Iris pigment epithelial cell (primary cell): Measurements from ENCODE around the gene TMEM258.
A peak's percentile ranks its signal among the peaks of the same experiment; 100 is the strongest.

ENCODE experiments used
- DNase-seq: peaks from one replicate; pipeline ENCODE4 v3.0.0-alpha.2; 2011; ENCODE audit warnings: low read depth

Gene TMEM258

DNA sequence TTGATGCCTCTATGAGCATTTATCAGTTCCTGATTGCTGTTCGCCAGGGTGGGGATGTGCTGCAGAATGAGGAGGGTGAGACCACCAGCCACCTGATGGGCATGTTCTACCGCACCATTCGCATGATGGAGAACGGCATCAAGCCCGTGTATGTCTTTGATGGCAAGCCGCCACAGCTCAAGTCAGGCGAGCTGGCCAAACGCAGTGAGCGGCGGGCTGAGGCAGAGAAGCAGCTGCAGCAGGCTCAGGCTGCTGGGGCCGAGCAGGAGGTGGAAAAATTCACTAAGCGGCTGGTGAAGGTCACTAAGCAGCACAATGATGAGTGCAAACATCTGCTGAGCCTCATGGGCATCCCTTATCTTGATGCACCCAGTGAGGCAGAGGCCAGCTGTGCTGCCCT, 3.1 kb upstream of the TMEM258 start:
- no peak for DNase-seq

DNA sequence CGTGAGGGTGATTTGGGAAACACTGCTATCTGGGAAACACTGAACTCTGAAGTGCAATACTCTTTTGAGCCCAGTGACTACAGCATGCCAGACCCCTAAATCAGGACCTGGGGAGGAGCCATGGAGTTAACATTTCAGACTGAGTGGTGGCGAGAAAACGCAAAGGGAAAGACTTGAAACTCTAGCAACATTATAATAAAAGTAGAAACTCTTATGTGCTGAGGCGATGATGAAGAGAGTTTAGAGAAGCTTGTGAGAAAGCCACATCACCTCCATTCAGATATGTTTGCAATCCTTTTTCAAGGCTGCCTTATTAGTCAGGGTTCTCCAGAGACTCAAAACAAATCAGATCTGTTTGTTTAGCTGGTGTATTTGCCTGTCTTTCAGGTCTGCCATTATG, 2.2 kb upstream of the TMEM258 start:
- no peak for DNase-seq

DNA sequence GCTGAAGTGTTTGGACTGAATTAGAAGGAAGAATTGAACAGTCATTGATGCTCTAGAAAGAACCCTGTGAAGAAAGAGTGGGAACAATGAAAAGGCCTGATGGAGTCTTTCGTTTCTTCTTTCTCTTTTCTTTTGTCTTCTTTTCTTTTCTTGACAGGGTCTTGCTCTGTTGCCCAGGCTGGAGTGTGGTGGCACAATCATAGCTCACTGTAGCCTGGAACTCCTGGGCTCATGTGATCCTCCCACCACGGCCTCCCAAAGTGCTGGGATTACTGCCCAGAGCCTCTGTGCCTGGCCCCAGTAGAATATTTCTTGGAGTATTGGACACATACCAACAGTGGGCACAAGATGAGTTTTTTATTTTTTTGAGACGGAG, 1.4 kb upstream of the TMEM258 start:
- DNase-seq: no peak

DNA sequence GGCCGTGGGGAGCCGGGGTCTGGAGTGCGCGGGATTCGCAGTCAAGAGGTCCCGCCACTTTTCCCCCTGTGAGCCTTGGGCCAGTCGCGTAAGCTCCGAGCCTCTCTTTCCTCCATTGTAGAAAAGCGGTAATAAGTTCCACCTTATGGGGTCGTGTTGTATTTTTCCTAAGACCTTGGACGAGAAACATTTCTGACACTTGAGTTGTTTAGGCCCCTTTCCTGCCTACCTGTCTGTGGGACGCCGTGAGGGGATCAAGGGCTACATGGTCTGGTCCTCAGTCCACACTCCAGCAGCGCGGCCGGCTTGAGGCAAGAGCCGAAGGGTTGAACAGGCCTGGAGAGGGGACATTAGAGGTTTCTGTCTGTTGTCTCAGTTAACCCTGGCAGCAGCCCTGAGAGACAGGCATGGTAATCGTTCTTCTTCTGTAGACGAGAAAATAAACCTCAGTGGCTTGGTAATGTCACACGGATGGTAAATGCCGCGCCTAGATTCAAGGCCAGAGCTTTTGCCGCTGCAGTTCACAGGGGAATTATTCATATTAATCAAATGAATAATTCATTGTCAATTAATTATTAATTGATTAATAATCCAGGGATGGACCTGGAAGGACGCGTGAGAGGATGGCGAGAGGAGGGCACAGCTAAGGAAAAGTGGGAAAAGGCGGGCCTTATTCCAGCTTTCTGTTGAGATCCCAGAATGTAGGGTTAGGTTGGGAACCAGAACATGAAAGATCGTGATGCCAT, 857 bp upstream of the TMEM258 start:
- DNase-seq: no peak

DNA sequence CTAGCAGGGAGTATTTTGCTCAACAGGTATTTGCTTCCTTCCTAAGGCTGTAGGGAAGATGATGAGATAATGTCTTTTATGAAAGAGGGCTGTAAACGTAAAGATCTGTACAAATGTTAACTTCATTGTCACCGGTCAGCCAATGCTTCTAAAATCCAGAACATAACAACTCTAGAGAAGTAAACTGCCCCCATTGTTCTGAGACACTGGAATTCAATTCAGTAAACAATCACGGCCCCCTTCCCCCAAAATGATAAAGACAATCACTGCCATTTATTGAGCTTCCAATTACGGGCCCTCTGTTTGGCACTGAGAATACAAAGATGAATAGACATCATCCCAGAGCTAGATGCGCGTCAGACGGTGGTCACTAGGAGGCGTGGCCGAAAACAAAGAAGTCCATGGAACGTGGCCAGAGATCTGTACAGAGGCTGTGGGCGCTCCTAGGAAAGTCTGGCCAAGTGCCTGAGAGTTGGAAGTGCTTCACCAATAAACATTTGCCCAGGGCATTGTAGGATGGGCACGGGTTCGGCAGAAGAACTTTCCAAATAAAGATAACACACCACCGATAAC, 576 bp downstream of the TMEM258 start:
- DNase-seq: peak; percentile 93

DNA sequence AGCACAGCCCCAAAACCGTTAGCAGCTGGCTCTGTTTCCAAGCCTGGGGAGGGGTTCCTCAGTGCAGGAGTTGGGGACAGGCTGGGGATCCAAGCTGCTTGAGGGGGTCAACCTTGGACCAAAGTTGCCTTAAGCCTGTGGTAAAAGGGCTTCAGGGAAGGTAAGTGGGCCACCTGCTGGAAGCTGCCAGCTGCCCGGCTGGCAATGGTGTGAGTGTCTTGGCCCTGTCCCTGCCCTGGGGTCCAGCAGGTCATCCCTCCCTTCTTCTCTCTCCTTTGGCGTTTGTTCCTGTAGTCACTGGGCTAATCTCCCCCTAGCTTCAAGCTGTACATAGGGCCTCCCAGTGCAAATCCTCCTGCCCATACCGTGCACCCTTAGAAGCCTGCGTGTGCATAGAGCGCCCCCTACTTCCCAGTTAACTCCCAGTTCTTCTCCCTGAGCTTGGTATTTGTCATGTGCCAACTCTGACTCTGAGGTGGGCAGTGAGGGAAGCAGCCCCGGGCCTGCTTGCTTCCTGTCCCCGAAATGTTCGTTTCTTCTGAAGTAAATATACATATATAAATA, 4.4 kb downstream of the TMEM258 start:
- peak; percentile 79 for DNase-seq

DNA sequence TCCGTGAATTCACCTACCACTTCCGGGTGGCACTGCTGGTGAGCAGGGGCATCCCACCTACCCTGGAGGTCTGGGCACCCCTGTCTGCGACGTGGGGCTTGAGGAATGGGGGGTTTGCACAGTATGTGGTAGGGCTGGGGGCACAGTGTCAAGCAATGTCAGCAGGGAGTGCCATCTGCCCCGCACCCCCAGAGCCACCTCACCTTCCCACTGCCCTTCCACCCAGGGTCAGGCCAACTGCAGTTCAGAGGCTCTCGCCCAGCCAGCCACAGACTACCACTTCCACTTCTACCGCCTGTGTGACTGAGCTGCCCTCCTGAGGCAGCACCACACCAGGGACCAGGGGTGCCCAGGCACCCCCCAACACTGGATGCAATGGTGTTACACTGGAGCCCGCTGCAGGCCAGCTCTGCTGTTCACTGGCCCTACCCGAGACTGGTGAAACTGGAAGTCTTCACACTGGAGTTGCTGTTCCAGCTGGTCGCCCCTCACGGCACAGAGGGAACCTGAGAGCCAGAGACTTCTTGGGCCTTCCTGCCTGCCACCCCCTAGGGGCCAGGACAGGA, 6.5 kb downstream of the TMEM258 start:
- DNase-seq: no peak

DNA sequence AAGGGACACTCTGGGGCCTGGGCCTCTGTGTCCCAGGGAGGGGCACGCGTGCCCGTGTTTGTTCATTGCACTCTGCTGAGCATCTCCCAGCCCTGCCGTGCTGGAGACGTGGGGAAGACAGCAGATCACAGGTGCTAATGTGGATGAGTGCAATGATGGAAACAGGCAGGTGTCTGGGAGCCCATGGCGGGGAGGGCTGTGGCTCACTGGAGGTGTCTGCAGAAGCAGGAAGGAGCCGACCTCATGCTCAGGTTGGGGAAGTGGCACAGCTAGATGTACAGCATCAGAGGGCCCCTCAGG, 7.9 kb downstream of the TMEM258 start:
- DNase-seq: no peak

DNA sequence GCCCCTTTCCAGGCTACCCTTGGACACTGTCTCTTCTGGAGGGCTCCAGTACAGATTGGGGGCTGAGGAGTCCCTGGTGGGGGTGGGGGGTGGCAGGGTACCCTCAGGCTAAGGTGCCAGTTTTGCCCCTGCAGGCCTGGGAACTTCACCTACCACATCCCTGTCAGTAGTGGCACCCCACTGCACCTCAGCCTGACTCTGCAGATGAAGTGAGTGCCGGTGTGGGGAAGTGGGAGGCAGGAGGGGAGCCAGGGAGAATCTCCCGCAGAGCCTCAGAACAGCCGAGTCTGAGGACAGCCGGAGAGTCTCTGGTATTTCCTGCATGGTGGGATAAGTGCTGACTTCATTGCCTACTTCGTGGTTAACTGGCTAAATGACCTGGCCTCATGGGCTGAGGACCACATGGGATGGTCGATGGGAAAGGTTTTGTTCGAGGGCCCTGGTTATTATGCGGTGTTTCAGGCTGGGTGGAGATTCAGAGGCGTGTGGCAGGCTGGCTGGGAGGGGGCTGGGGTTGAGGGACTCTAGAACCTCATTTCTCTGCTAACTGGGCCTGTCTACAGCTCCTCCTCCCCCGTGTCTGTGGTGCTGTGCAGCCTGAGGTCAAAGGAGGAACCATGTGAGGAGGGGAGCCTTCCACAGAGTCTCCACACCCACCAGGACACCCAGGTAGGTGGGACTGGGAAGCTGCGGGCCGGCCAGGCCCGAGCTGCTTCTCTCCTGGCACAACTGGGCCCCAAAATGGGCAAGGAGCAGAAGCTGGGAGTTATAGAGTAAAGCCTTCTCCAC, 8.5 kb downstream of the TMEM258 start:
- peak; percentile 86 for DNase-seq

DNA sequence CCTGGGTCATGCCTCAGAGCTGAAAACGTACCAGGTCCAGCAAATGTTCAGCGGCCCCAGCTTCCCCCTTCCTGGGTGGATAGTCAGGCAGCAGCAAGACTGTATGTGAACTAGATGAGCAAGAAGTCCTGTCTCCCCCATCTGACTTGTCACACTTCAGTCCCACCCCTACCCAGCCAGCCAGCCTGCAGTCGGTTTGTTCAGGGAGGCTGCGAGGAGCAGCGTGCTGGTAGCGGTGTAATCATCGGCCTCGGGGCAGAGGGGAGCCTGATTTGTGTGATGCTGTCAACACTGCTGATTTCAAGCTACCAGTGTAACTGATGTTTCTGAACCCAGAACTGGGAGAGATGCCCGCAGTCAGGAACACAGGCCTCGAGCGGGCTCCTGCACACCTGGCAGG, 9.6 kb downstream of the TMEM258 start:
- DNase-seq: no peak

DNA sequence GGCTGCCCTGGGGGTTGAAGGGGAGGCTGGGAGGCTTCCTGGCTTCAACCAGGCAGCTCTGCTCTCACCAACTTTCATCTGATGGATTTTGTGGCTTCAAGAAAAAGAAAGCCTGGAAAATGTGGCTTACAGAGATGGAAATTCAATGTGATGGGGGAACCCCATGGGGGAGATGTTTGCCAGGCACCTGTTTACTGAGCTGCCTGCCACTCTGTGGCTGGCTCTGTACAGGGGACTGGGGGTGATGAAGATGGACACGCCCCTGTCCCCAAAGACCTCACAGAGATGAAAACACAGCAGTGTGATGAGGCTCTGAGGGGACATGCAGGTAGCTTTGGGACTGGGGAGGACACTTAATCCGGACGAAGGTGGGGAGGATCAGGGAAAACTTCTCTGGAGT, 10.1 kb downstream of the TMEM258 start:
- DNase-seq: no peak

DNA sequence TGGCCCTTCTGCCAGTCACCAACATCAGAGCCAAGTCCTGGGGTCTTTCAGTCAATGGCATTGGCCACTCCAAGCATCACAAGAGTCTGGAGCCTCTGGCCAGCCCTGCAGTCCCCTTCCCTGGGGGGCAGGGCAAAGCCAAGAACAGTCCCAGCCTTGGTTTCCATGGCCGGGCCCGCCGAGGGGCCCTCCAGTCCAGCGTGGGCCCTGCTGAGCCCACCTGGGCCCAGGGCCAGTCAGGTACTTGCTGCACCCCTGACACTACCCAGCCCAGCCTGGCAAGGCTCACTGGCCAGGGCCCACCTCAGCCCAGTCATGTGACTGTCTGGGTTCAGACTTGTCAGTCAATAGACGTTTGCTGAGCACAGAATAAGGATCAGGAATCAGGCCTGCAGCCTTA, 10.8 kb downstream of the TMEM258 start:
- no peak for DNase-seq

DNA sequence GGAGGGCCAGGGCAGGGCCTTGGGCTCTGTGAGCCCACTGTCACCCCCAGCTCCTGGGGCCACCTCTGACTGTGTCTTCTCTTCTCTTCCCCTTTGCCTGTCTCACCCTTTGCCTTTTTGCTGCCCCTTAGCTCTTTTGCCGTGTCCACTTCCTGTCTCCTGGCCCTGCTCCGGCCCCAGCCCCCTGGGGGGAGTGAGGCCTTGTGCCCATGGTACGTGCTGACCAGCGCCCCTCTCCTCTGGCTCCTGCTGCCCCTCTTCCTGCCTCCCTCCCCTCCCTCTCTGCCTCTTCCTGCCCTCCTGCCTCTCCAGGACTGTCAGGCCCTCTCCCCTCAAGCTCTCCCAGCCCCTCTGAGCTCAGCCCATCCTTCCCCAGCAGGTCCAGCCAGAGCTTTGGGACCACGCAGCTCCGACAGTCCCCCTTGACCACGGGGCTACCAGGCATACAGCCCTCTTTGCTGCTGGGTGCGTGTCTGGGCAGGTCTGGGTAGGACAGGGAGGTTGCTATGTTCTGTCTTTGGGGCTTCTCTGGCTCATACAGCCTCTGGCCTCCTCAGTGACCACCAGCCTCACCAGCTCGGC, 11.7 kb downstream of the TMEM258 start:
- no peak for DNase-seq

DNA sequence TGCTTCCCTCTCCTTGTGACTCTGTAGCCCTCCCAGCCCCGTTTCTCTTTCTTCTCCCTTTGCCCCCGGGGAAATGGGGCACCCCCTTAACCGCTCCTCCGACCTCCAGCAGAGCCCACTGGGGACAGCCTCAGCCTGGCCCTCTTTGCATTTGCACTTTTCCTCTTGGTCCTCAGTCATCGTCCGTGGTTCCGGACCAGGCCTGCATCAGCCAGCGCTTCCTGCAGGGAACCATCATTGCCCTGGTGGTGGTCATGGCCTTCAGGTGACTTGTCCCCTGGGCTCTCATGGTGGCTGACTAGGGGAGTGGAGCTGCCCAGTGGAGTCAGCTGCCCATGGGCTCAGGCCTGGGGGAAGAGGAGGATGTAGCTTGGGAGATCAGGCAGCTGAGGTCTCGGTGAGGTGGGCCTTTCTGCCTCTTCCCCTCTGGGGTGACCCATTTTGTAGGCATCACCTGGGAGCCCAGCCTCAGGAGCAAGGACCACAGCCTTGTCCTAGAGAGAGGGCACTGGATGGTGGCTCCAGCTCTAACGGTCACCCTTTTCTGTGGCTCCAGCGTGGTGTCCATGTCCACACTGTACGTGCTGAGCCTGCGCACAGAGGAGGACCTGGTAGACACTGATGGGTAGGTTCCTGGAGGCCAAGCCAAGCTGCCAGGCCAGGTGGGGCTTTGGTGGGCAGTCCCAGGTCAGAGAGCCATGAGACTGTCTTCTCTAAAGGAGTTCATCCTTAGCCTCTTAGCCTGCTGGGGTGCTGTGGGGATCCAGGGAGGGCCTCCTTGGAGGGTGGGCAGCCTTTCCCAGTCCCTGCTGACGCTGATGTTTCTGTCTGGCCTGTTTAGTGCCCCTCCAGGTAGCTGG, 12.5 kb downstream of the TMEM258 start:
- DNase-seq: no peak

DNA sequence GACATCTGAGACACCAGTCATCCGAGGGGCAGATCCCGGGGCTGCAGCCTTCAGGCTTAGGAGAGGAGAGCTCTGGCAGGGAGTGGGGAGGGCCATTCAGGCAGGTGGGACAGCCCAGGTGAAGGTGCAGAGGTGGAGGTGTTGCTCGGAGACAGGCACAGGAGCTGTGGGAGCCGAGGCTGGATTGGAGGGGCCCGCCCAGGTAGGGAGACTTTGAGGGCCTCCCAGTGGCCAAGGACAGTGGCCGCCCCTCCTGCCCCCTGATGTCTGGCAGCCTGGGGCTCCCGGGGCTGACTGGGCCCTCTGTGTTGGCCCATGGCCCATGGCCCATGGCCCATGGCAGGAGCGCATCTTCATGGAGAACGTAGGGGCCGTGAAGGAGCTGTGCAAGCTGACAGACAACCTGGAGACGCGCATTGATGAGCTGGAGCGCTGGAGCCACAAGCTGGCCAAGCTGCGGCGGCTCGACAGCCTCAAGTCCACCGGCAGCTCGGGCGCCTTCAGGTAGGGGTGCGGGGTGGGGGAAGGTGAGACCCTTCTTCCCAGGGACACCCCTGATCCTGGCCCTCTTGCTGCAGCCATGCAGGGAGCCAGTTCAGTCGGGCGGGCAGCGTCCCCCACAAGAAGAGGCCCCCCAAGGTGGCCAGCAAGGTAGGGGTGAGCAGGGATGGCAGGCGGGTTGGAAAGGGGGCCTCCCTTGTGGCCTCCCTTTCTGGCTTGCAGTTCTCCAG, 13.3 kb downstream of the TMEM258 start:
- no peak for DNase-seq

DNA sequence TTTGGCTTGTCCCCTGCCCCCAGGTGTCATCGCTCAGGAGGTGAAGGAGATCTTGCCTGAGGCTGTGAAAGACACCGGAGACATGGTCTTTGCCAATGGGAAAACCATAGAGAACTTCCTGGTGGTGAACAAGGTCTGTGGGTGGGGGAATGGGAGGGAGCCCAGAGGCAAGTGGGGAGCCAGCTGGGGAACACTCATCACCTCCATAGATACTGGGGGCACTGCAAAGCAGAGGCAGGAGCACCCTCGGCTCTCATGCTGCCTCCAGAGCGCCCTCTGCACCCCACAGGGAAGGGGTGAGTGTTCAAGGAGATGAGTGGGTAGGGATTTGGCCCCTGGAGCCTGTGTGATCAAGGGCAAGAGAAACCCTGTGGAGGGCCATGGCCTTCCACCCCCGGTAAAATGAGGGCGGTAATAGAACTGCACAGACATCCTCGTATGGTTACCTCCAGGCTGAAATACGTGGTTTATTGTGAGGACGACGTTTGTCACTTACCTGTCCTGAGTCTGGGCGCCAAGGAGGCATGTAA, 14.0 kb downstream of the TMEM258 start:
- DNase-seq: no peak

DNA sequence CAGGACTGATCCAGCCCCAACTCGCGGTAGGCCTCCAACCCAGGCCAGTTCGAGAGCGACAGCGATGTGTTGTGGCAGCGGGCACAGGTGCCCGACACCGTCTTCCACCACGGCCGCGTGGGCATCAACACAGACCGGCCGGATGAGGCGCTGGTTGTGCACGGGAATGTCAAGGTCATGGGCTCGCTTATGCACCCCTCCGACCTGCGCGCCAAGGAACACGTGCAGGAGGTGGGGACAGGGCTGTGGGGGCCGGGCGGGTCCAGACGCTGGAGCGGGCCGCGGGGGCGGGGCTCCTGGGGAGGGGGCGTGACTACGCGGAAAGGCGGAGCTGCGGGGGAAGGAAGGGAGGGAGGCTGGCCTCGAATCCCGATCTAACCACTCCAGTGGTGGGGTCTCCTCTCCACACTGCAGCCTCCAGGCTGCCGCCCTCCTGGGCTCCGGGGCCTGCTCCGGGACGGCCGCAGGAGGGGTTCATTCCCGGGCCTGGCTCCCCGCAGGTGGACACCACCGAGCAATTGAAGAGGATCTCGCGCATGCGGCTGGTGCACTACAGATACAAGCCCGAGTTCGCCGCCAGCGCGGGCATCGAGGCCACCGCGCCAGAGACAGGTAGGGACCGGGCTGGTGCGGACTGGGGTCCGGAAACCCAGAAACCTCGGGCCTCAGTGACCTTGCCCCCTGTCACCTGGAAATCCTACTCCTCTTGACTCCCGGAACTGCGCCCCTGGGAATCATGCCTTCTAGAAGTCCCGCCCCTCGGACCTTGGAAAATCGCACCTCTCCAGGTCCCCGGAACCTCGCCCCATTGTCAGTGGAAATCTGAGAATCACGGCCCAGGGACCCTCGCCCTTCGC, 14.9 kb downstream of the TMEM258 start:
- DNase-seq: no peak

DNA sequence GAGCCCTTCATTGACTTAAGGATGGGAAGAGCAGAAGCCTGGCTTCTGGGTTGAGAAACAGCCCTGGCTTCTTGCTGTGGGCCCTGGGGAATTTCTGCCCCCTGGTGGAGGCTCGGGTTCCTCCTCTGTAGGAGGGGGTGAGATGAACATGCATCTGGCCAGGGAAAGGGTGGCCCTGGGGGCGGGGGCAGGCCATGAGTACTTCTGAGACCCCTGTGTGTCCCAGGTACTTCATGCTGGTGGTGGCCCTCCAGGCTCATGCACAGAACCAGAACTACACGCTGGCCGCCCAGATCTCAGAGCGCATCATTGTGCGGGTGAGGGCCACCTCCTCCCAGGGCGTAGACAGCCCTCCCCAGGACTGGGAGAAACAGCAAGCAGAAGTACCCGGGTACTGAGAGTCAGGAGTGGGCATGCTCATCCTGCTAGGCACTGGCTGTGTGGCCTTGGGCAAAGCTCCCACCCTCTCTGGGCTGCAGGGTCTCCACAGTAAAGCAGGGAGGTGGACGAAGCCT, 15.8 kb downstream of the TMEM258 start:
- peak; percentile 80 for DNase-seq
